Measurements from ENCODE around the gene HYAL2.

HYAL2 gene

GRCh38 chr3:50322386-50323091 lies at the start of gene HYAL2:
HYAL2 (minus strand) TSS chr3:50322745; CDS start chr3:50320489, 2,256 bp downstream.
- no peak for DNase-seq

DNA sequence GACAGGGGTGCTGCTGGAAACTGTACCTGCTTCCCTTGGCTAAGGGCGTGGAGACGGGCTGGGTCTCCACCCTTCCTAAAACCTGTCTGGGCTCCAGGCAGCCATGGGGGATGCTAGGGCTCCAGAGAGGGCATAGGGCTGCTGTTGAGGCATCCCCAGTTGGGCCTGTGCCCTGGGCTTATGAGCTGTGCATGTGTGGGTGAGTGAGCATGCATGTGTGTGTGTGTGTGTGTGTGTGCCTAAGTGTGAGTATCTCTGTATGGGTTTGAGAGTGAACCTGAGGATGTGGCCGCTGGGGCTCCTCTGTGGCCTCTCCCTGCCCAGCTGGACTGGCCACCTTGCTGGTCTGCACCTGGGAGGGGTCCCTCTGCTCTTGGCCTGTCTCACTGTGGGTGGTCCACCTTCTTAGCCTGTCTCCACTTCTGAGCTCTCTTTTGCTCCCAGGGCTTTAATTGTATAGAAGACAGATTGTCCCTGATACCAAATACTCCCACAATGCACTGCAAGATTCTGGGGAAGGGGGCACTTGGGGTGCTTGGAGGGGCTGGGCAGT lies 48.7 kb upstream of the HYAL2 start:
- no peak for DNase-seq

GRCh38 chr3:50370594-50370993 lies 48.0 kb upstream of the HYAL2 start:
- DNase-seq = no peak

DNA sequence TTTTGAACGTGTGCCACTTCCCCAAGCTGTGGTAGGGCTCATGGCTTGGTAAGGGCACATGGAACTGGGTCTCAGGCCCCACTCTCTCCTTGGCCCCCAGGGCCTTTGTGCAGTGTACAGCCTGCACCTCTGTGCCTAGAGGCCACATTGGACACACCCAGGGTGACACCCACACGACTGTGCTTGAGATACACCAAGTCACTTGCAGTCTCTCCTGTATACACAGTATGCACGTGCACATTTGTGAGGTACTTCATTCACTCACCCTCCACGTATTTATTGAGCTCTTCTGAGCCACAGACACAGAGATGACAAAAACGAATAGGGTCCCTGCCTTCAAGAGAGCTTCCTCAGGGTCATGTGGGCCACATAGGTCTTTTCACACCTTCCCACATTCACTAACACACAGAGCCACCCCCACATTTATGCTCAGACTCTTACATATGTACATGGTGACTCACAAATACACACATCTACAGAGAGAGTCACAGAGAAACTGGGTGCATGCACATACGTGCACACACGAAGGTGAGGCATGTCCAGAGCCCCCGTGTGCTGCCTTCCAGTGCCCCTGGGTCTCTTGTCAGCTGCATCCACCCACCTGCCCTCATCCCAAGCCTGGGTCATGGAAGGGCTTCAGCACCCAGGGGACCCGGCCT lies 46.6 kb upstream of the HYAL2 start:
- no peak for DNase-seq

GRCh38 chr3:50365842-50366220 lies 43.3 kb upstream of the HYAL2 start:
- DNase-seq = no peak

GRCh38 chr3:50365080-50365841 lies 42.7 kb upstream of the HYAL2 start:
- peak; percentile 98 for DNase-seq

DNA sequence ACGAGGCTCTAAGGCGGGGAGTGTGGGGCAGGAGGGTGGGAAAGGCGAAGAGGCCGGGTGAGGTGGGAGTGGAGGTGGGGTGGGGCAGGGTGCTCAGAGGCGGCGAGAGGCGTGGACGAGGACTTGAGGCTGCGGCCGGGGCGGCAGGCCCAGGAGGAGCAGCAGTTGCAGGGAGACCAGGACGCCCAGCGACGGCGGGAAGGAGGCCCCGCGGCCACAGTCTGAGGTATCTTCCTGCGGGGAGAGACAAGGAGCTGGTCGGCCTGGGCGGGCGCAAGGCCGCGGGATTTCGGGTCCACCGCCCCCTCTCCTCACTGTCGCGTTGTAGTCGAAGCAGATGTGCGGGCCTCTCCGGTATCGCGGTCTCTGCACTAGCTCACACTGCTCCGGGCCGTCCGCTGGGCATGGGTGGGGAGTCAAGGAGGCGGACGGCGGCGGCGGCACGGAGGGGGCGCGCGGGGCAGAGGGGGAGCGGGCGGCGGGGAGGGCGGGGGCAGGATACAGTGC lies 42.1 kb upstream of the HYAL2 start:
- no peak for DNase-seq

- no peak for DNase-seq
These were observed 37.2 kb upstream of the HYAL2 start for GRCh38 chr3:50359760-50360110.

DNA sequence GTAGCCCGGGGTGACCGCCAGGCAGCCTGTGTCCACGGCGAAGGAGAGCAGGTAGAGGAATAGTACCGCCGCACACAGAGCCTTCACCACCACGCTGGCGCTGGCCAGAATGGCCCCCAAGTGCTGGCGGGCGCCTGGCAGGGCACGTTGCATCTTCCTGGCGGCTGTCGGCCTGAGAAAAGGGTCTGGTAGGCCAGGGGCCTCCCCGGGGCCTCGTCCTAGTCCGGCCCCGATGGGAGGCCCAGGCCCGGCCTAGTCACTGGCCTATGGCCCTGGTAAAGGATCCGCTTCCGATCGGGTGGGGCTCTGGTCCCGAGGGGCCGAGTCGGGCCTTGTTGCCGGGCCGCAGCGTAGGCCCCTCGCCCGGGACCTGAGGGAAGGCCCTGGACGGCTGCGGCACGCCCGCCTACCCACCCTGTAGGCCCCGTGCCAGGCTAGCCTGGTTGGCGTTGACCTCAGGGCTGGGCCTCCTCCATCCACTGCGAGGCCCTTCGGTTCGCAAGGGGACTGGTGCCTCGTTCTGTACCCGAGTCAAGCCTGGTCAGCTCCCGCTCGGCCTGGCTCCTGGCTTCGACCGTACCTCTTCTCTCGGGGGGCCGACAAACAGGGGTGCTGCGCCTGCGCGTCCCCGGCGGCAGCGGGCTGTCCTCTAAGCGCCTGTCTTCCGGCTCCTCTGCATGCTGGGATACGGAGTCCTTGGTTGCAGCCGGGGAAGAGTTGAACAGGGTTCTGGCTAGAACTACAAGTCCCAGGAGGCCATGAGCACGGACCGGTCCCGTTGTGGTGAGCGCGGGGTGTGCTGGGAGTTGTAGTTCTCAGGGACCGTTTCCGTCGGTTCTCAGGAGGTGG lies 36.6 kb upstream of the HYAL2 start, which contains the start of gene TMEM115:
TMEM115 (minus strand) TSS at position 611 of the 849 bp plus-strand sequence; CDS start at position 153, 458 bp downstream.
- peak; percentile 98 for DNase-seq

DNA sequence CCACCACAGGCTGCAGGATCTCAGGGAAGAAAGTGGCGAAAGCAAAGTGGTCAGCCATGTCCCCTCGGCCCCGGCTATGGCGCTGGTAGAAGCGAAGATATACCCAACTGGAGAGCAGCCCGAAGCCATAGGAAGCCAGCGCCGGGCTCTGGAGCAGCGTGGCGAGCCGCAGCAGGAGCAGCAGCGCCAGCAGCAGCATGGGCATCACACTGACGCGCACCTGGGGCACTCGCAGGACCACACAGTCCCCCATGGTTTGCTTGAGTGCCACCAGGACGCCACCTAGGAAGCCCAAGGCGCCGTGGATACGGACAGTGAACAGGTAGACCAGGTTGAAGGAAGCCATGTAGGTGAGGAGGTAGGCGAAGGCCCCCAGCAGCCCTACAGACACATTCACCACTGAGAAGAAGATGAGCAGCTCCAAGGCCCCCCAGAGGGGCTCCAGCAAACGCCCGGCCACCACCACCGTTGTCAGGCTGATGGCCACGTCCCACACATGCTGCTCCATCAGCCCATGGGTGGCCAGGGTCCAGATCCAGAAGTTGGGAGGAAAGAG lies 35.9 kb upstream of the HYAL2 start:
- no peak for DNase-seq

DNA sequence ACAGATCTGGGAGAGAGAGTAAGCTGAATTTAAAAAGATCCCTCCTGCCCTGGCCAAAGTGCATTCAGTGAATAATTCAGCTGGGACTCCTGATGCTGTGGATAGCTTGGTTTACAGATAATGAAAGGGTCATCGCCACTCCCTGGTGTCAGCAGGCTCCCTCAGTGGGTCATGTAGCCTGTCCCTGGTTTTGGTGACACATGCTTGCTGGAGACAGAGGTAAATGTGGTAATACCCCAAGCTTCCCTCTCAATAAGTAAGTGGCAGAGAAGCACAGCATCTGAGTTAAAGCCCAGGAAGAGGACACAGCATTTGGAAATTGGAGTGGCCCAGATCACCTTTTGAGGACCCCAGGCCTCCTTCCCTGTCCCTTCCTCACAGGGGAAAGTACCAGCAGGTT lies 34.9 kb upstream of the HYAL2 start:
- no peak for DNase-seq

DNA sequence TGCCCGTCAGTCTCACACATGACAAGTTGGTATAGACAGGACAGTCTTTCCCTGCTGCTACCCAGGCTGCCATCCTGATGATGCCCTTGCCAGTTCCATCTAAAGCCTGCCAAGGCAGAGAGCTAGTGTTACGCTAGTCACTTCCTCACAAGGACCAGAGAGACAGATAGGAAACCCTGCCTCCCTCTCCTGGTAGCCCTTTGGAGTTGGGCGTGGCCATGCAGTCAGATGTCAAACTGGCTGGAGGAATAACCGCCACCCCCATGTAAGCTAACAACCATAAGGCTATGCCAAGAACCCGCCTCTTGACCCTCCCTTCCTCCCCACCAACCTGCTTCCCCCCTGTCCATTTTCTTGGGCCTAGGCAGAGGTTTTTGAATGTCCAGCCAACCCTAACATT lies 34.0 kb upstream of the HYAL2 start:
- no peak for DNase-seq

DNA sequence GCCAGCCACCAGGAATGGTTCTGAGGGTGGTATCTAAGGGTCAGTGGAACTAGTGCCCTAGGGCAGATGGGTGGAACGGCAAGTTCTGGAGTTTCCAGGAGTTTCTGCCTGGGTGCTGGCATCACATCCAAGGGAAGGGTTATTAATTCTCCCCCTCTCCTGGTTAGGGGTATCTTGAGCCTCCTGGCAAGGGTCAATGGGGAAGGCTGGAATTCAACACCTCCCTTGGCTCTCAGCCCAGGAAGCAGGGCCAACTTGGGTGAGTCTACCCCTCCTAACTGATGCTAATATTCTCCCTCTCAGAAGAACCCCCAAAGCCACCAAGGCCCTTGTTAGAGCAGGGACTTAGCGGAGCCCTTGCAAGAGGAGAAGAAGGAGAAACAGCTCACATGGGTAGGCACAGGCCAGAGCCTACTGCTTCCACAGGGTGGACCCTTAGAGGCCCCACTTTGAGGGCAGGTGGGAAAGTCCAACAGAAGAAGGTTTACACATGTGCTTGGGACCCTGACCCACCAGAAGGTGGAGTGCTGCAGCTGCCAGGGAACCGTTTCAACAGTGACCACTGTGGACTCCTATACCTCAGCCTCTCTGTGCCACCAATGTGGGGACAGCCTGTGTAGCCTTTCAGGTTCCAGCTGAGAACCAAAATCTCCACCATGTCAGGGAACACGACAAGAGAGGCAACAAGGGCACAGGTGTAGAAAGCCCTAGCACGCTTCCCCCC lies 33.4 kb upstream of the HYAL2 start:
- no peak for DNase-seq

GRCh38 chr3:50354850-50355249 lies 32.3 kb upstream of the HYAL2 start:
- no peak for DNase-seq

- DNase-seq = no peak
These were observed 31.7 kb upstream of the HYAL2 start for GRCh38 chr3:50354186-50354764.

GRCh38 chr3:50353245-50354004 lies 30.9 kb upstream of the HYAL2 start:
- no peak for DNase-seq

DNA sequence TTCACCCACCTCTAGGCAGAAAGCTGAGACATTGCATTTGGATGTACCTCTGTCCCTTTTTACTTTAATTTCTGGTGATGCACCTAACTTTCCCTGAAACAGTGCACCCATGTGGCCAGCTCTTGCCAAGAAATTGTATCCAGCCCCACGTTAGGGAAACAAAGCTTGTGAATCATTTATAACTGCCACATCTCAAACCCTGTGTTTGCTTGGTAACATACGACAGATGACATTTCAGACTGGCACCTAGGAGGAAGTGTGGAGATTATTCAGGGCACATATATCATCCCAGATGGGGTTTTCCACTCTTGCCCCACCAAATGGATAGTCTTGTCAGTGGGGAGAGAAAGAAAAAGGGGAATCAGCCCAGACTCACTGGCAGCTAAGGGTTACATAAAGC lies 30.2 kb upstream of the HYAL2 start:
- no peak for DNase-seq

DNA sequence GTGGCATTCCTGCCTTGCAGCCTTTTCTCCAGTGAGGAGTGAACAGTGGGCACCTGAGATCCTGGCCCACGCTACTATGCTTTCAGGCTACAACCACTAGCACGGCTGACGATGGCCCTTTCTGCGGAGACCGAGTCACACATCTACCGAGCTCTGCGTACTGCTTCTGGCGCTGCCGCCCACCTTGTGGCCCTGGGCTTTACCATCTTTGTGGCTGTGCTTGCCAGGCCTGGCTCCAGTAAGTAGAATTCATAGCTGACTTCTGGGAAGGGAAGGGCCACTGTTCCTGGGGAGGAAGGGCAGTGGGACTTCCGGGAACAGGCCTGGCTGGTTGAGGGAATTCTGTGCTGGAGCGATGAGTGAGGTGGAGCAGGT lies 28.8 kb upstream of the HYAL2 start:
- DNase-seq = no peak

DNA sequence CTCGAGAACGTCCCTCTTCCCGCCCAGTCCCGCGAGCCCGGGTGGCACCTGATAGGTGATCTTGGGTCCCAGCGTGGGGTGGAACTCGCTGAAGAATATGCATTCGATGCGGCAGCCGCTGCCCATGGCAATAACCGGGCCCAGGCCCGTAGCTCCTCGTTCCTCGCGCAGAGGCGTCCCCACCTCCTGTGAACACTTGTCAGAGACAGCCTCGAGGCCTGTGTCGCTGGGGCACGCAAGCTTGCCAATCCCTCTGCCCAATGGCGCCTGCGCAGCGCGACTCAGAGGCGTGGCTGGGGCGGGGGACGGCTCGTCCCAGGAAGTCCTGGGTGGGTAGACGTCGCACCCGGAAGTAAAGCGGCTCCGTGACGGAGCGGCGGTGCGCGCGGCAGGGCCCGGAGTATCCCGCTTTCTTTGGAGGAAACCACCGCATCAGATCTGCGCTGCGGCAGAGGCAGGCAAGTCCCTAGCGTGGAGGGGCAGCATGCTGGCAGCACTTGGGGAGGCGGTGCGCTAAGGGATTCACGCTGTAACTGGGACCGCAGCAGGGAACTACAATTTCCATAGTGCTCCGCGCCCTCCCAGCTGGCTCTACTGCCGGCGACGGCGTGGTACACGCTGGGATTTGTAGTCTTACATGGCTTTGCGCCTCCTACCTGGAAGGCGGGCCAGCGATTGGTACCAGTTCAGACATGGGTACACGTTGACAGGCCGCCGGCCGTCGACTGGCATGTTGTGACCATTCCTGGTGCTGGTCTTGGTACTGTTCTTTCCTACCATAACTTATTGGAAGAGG lies 28.2 kb upstream of the HYAL2 start, which contains the start of the genes CYB561D2 and NPRL2:
CYB561D2 (plus strand) TSS at position 336 of the 796 bp plus-strand sequence. CDS start 572 bp downstream, outside the sequence.
NPRL2 (minus strand) TSS at position 249 of the 796 bp plus-strand sequence; CDS start at position 126, 123 bp downstream.
- peak; percentile 100 for DNase-seq
